ENCODE measurements around the gene THAP9.
"Not testable (repeated sequence)": the region's sequence is repeated elsewhere in the genome, so short reads cannot be mapped to it uniquely, and the experiment has no call there.

THAP9 gene, protein sequence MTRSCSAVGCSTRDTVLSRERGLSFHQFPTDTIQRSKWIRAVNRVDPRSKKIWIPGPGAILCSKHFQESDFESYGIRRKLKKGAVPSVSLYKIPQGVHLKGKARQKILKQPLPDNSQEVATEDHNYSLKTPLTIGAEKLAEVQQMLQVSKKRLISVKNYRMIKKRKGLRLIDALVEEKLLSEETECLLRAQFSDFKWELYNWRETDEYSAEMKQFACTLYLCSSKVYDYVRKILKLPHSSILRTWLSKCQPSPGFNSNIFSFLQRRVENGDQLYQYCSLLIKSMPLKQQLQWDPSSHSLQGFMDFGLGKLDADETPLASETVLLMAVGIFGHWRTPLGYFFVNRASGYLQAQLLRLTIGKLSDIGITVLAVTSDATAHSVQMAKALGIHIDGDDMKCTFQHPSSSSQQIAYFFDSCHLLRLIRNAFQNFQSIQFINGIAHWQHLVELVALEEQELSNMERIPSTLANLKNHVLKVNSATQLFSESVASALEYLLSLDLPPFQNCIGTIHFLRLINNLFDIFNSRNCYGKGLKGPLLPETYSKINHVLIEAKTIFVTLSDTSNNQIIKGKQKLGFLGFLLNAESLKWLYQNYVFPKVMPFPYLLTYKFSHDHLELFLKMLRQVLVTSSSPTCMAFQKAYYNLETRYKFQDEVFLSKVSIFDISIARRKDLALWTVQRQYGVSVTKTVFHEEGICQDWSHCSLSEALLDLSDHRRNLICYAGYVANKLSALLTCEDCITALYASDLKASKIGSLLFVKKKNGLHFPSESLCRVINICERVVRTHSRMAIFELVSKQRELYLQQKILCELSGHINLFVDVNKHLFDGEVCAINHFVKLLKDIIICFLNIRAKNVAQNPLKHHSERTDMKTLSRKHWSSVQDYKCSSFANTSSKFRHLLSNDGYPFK

DNA sequence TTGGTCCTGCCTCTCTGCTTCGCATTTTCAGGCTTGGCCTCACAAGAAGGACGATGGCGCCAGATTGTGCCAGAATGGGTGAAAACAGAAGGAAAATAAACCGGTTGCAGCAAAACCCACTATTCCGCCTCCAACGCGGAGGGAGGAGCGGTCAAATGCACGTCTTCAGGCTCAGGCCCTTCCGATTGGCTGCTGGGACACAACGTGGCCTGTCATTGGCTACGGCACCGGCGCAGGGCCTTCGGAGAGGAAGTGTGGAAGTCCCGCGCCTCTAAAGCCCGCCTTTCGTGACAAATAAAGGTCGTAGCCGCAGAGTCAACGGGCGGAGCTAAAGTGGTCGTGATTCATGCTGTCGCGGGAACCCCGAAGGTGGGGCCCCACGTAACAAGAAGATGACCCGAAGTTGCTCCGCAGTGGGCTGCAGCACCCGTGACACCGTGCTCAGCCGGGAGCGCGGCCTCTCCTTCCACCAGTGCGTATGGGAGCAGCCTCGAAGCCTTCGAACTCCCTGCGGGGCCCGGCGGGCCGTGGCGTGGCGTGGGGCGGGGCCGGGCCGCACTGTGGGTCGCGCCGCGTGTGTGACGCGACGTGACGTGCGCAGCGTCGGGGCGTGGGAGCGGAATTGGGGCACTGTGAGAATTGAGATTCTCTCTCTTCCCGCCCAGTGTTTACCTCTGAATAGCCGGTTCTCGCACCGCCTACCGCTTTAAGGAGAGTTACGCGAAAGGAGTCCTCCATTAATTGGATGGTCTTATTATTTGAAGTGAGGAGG, at the start of gene THAP9:
Gene THAP9, plus strand, starts transcription at position 325 of the 772 bp plus-strand sequence. Its CDS starts 68 bp downstream, at position 393.
- peak; percentile 98 for DNase-seq

GRCh38 chr4:82851318-82851717, 49.2 kb upstream of the THAP9 start:
- DNase-seq = no peak

- DNase-seq = no peak
These were observed 48.4 kb upstream of the THAP9 start for GRCh38 chr4:82851885-82852750.

- DNase-seq = no peak
These were observed 47.7 kb upstream of the THAP9 start for GRCh38 chr4:82852751-82853285.

DNA sequence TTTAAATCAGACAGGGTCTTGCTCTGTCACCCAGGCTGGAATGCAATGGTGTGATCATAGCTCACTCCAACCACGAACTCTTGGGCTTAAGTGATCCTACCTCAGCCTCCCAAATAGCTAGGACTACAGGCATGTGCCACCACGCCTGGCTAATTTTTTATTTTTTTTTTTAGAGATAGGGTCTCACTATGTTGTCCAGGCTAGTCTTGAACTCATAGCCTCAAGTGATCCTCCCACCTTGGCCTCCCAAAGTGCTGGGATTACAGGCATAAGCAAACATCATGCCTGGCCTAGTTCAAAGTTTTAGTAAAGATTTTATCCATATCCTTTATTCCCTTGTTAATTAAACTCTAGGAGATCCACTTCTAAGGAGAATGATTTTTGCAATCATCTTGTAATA, 40.0 kb upstream of the THAP9 start:
- DNase-seq = not testable (repeated sequence)

DNA sequence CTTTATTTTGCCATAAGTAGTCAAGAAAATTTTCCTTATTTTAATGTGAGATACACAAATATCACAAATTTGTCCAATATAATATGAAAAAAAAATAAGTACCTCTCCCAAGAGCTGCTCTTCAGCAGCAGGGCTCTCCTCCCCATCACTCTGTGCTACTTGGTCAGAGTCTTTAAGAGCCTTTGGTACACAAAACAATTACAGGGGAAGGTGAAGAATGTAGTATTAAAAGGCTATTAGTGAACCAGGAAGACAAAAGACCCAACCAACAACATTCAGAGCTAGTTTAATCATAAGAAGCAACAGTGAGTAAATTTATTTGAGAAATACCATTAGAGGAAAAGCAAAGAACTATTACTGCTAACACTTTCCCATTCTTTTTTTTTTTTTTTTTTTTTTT, 39.0 kb upstream of the THAP9 start:
- DNase-seq = no peak

DNA sequence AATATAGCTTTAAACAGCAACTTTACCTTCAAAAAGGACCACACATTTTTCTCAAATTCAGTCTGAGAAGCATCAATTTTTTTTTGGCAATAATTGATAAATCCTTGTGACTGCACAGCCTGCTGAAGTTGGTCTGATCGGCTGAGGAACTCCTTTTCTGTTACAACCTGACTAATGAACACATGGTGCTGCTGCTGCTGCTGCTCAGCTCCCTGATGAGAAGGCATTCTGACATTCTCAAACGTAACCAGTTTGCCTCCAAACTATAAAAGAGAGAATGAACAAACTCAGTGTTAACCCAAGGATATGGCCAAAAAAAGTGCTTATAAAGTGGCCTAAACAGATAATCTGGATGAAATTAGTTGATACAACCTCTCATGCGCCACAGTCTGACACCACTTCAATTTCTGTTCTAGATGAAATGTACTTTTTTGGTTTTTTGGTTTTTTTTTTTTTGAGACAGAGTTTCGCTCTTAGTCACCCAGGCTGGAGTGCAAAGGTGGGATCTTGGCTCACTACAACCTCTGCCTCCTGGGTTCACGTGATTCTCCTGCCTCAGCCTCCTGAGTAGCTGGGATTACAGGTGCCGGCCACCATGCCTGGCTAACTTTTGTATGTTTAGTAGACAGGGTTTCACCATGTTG, 36.1 kb upstream of the THAP9 start:
- no peak for DNase-seq

- no peak for DNase-seq
These were observed 34.9 kb upstream of the THAP9 start for GRCh38 chr4:82865592-82865991.

DNA sequence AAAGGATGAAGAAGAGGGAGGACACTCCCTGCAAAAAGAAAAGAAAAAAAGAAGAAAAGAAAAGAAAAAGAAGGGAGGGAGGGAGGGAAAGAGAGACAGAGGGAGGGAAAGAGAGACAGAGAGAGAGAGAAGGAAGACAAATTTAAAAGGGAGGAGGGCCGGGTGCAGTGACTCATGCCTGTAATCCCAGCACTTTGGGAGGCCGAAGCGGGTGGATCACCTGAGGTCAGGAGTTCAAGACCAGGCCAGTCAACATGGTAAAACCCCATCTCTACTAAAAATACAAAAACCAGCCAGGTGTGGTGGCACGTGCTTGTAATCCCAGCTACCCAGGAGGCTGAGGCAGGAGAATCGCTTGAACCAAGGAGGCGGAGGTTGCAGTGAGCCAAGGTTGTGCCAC, 34.5 kb upstream of the THAP9 start:
- DNase-seq = not testable (repeated sequence)

DNA sequence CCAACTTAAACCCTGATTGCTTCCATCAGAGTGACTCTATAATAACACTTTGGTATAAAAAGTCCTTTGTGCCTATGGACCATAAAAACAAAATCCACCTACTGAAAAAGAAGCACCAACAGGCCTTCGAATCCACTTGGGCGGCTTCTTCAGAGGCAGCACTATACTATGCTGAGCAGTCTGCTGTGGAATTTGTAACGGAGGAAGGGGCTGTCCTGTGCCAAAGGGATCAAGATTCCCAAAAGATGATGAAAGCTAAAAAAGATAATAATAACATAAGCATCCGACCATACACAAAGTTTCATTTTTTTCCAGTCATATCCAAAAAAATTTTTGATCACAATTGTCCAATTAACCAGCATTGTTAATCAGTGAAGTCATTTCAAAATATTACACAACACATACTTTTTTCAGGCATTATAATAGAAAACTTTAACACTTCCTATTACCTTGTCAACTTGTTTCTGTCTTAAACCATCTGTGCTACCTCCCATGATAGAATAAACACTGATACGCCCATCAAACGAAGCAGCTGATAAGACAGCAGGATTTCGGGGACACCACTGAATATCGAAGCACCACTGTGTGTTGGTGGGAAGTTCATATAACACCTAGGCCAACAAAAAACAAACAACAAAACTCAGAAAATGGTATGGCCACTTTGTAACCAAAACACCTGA, 33.7 kb upstream of the THAP9 start:
- DNase-seq = no peak

DNA sequence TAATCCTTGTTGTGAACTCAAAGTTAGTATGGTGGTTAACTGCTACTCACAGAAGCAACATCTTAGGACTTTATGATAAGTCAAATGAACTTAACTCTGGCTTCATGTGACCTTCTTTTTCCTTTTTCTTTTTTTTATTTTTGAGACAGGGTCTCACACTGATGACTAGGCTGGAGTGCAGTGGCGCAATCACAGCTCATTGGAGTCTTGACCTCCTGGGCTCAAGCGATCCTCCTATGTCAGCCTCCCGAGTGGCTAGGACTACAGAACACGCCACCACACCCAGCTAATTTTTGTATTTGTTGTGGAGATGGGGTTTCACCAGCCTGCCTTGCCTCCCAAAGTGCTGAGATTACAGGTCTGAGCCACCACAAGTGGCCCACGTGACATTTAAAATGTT, 32.0 kb upstream of the THAP9 start:
- no peak for DNase-seq

GRCh38 chr4:82885410-82885809, 15.1 kb upstream of the THAP9 start:
- no peak for DNase-seq

DNA sequence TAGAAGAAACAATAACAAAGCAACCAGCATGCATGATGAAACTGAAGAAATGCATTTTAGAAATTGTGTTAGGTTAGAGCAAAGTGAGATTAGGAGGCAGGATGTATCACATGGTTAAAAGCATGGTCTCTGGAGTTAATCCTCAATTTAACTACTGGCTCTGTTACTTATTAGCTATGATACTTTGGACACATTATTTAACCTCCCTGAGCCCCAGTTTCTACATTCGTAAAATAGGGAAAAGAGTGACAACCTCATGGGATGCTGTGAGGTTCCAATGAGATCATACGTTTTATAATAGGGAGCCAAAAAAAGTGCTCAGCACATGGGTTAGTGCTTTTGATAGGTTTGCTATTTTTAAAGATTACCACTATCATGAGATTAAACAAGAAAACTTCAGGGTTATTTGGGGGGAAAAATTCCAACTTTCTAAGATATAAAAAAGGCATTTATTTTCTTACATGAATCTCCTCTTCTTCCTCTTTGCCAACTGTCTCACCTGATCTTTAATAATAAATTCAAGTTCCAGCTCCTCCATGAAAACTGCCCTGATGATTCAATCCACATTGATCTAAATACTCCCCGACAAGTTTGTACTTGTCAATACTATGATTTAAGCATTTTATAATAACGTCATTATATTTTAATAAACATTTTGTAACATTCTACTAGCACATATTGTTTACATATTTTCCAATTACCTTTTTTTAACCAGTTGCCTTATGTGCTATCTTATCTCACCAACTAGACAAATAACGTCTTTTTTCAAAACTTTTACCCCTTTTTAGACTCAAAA, 14.2 kb upstream of the THAP9 start:
- DNase-seq = no peak

GRCh38 chr4:82889287-82889686, 11.2 kb upstream of the THAP9 start:
- DNase-seq = no peak

GRCh38 chr4:82890528-82890900, 10.0 kb upstream of the THAP9 start:
- DNase-seq = no peak

DNA sequence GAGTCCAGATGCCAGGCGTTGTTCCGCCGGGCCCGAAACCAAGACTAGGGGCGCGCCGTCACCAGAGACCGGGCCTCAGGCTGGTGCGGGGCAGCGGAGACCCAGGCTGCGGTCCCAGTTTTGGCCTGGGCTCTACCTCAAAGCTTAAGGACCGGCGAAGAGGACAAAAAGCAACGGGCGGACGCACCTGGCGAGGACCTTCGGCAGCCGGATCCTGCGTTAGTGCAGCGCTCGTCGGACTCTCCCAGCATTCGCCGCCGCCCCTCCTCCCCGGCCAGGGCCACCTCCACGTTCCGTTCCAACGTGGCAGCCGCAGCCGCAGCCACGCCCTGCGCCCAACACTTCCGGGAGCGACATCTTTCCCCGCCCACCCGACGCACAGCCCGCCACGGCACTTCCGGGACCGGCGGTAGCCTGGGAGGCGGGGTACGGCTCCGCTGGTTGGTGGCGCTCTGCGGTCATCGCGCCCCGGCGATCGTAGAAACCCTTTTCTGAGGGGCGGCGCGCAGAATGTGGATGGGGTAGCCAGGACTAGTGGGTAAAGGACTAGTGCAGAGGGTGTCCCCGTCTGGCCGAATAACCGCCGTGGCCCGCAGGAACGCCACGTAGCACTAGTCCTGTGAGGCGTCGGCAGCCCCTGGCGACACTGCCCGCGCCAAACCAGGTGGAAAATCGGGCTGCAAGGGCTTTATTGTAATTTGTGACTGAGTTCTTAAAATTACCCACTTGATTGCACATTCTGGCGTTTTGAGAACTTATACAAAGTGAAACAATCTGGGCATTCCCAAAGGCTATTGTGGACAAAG, 9.4 kb upstream of the THAP9 start, which contains the start of gene SEC31A:
Gene SEC31A, minus strand, starts transcription at position 253 of the 806 bp plus-strand sequence. CDS start 9,217 bp downstream, outside the sequence.
- DNase-seq = peak; percentile 98

DNA sequence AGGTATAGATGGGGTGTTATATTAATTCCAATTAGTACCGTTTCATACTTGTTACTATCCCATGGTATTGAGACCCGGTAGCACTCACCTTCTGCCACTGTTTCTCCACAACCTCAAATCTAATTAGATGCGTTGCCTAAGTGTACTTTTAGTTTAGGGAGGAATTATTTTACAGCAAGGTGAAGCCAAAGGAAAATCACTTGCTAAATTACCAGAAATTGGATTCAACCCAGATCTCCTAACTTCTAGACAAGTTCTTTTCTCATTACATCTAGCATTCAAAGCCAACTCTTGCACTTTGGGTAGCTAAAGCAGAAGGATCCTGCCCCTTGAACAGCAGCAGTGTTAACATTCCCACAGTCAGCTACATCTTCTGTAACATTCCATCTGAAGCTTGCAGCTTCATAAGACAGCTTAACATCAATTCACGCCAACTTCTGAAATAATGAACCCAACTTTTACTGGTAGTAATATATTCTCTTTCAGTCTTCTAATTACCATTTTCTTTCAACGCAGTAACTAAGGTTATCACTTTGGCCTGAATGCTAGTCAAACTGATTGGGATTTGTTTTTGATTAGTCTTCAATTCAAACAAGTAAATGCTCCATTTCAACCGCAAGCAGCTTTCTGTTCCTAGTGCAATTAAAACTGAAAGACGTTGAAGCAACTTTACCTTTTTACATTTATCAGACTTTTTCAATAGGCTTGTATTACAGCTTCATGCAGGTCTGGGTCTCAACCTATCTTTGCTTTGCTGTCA, 8.6 kb upstream of the THAP9 start:
- DNase-seq = no peak

- DNase-seq = no peak
These were observed 8.1 kb upstream of the THAP9 start for GRCh38 chr4:82892467-82892802.
